Ovary (tissue), 9 donors: ENCODE results near the gene AGMO. TPM values are rescaled to one million over a fixed set of nuclear protein-coding genes. Genes with fewer than 3 reads are reported as not detected.

Experiments
- DNase-seq, 5 donors: peaks; one replicate each; pipeline ENCODE4 v3.0.0-alpha.2; 2019 to 2020
- H3K27ac ChIP-seq, 2 donors: fragments of 200-600 bp; one replicate each; pipeline versions ENCODE4 v1.5.1 to v1.8.0; 2019 to 2022
- H3K27me3 ChIP-seq: fragments of 200-600 bp; one replicate; pipeline ENCODE4 v1.8.0; 2022
- H3K36me3 ChIP-seq: fragments of 200-600 bp; sonication (generic); one replicate; pipeline ENCODE4 v1.5.1; 2019
- H3K4me1 ChIP-seq: one replicate; pipeline ENCODE4 v1.8.1; 2013; ENCODE audit warnings: mild to moderate bottlenecking, moderate library complexity; ENCODE audit not compliant: insufficient read depth
- H3K4me3 ChIP-seq: fragments of 200-600 bp; sonication (generic); one replicate; pipeline ENCODE4 v1.5.1; 2017
- H3K9me3 ChIP-seq, 2 donors: fragments of 200-600 bp in 1 of 2; sonication (generic) in 1 of 2; one replicate each; pipeline versions ENCODE4 v1.5.1 to v1.8.1; 2013 to 2019; ENCODE audit warnings: mild to moderate bottlenecking in 1 of 2, moderate library complexity in 1 of 2
- CTCF ChIP-seq, 3 donors: fragments of 450-650 bp in 2 of 3; fragments of 200-600 bp in 1 of 3; IDR thresholded peaks; one replicate each; pipeline versions ENCODE4 v1.5.1 to v1.8.0; 2016 to 2022; ENCODE audit warnings: antibody characterized with exemption in 3 of 3, mild to moderate bottlenecking in 1 of 3
- EP300 ChIP-seq: sonication (generic); formaldehyde crosslinking; IDR thresholded peaks from one replicate; pipeline ENCODE4 v1.6.1; 2017; ENCODE audit warnings: antibody characterized with exemption
- POLR2A ChIP-seq: fragments of 450-650 bp; IDR thresholded peaks from one replicate; pipeline ENCODE4 v1.6.1; 2017; ENCODE audit warnings: antibody characterized with exemption, mild to moderate bottlenecking, moderate library complexity
- WGBS, 3 donors: extraction: QIAGEN DNeasy Blood & Tissue Kit in 1 of 3; methylation state at CpG; one replicate each; pipeline versions ENCODE4 v1.1.5 to v1.1.7; 2013 to 2017; 5-methylcytosine and 5-hydroxymethylcytosine counted together
- intact Hi-C, 4 donors: fragments of 100-400 bp; cut with DNase I; formaldehyde crosslinking; loops; one replicate each; pipeline versions ENCODE4 v1.11.0 to v1.15.1; 2022 to 2023
- polyA plus RNA-seq, 2 donors: library from polyadenylated mRNA; stranded (reverse); fragments of 200-250 nt in 1 of 2; fragments of 350-450 nt in 1 of 2; fragmentation: Illumina TruSeq in 1 of 2; extraction: RNeasy Lipid Tissue Mini Kit (QIAGEN cat#74804) in 1 of 2; gene quantifications; one replicate each; pipeline ENCODE4 v1.2.3, GENCODE V29; 2013 to 2014
- total RNA-seq, 7 donors: library from RNA; depleted of rRNA in 2 of 7; stranded (reverse); fragments of >200 nt in 2 of 7; fragmentation: NEBNext Ultra II Directional in 3 of 7; extraction: Animal tissue kit (Norgen Biotek cat#: 25700) in 3 of 7; gene quantifications; one replicate each; pipeline versions ENCODE4 v1.1.0 to v1.2.4, GENCODE V29; 2016 to 2023
- donor health status: DM: no; HTN: no; CAD: no; lungs with moderate emphysema.
- donor health status: DM: no; HTN: no; CAD: no.
- donor health status: Bipolar disorder and iron deficiency.
- donor health status: DM: yes; HTN: yes; CAD: no.
- donor health status: DM: no; HTN: no; CAD: no.
- donor health status: DM: yes; HTN: yes; CAD: no.

Gene AGMO
- total and polyA plus RNA-seq, 9 donors: 0.15 to 0.44 (median 0.33) TPM; not detected in 4

GRCh38 chr7:15470825-15471668, 90.8 kb downstream of the AGMO start:
- no peaks in the 10 kb centered on the region for H3K4me1 ChIP-seq
- DNase-seq: no peak
- H3K9me3 ChIP-seq: no peaks in the 10 kb centered on the region
- no peak overlapping the region for H3K27ac ChIP-seq
- H3K36me3 ChIP-seq: no peaks in the 10 kb centered on the region
- TF ChIP-seq EP300 (no peak), CTCF (IDR thresholded peaks at IDR 0.05) (no peak), POLR2A (no peak)
- no peak overlapping the region for H3K4me3 ChIP-seq
- intact Hi-C loops: no loop called here
- 88 to 96% (median 96%) methylated on average over 1 of the region's 1 CpG for WGBS, 3 donors
- H3K27me3 ChIP-seq: no peaks in the 10 kb centered on the region

GRCh38 chr7:15464667-15465121, 97.1 kb downstream of the AGMO start:
- TF ChIP-seq CTCF (IDR thresholded peaks at IDR 0.05) (no peak), EP300 (no peak), POLR2A (no peak)
- H3K4me1 ChIP-seq: no peaks in the 10 kb centered on the region

GRCh38 chr7:15463801-15464666, 97.8 kb downstream of the AGMO start:
- no peaks in the 10 kb centered on the region for H3K9me3 ChIP-seq
- H3K4me3 ChIP-seq: no peak overlapping the region
- H3K36me3 ChIP-seq: no peaks in the 10 kb centered on the region
- no peak for DNase-seq
- intact Hi-C loops: no loop called here
- TF ChIP-seq CTCF (IDR thresholded peaks at IDR 0.05) (no peak), POLR2A (no peak), EP300 (no peak)
- H3K27me3 ChIP-seq: no peaks in the 10 kb centered on the region
- H3K4me1 ChIP-seq: no peaks in the 10 kb centered on the region
- 21 to 38% (median 24%) methylated on average over 6 of the region's 6 CpGs for WGBS, 3 donors
- H3K27ac ChIP-seq: no peak overlapping the region

More at GRCh38 chr7:15464667-15465121, 97.1 kb downstream of the AGMO start:
- no peak for DNase-seq
- H3K27me3 ChIP-seq: no peaks in the 10 kb centered on the region
- intact Hi-C loops: no loop called here
- H3K9me3 ChIP-seq: no peaks in the 10 kb centered on the region
- 58 to 66% (median 61%) methylated on average over 3 of the region's 3 CpGs for WGBS, 3 donors
- H3K27ac ChIP-seq: no peak overlapping the region
- no peak overlapping the region for H3K4me3 ChIP-seq
- no peaks in the 10 kb centered on the region for H3K36me3 ChIP-seq

GRCh38 chr7:15462721-15463389, 99.0 kb downstream of the AGMO start:
- H3K9me3 ChIP-seq: no peaks in the 10 kb centered on the region
- H3K27ac ChIP-seq: no peak overlapping the region
- intact Hi-C loops: no loop called here
- no peaks in the 10 kb centered on the region for H3K27me3 ChIP-seq
- H3K4me1 ChIP-seq: no peaks in the 10 kb centered on the region
- no peak overlapping the region for H3K4me3 ChIP-seq
- TF ChIP-seq POLR2A: no peak
- TF ChIP-seq EP300: no peak
- no peak for TF ChIP-seq CTCF (IDR thresholded peaks at IDR 0.05)
- no peaks in the 10 kb centered on the region for H3K36me3 ChIP-seq
- DNase-seq: no peak
- WGBS, 3 donors: 57 to 77% (median 69%) methylated on average over 2 of the region's 2 CpGs
